Activated T-cell treated with anti-CD3 and anti-CD28 coated beads for 24 hours (primary cell): ENCODE data around the gene PSMB10.
"Not testable (repeated sequence)": the region's sequence is repeated elsewhere in the genome, so short reads cannot be mapped to it uniquely, and the experiment has no call there.

ENCODE experiments used
- DNase-seq: peaks from one replicate; pipeline ENCODE4 v3.0.0-alpha.2; 2020; ENCODE audit warnings: low read depth

The PSMB10 gene

GRCh38 chr16:67924140-67924906, 12.3 kb downstream of the PSMB10 start:
- DNase-seq: no peak

DNA sequence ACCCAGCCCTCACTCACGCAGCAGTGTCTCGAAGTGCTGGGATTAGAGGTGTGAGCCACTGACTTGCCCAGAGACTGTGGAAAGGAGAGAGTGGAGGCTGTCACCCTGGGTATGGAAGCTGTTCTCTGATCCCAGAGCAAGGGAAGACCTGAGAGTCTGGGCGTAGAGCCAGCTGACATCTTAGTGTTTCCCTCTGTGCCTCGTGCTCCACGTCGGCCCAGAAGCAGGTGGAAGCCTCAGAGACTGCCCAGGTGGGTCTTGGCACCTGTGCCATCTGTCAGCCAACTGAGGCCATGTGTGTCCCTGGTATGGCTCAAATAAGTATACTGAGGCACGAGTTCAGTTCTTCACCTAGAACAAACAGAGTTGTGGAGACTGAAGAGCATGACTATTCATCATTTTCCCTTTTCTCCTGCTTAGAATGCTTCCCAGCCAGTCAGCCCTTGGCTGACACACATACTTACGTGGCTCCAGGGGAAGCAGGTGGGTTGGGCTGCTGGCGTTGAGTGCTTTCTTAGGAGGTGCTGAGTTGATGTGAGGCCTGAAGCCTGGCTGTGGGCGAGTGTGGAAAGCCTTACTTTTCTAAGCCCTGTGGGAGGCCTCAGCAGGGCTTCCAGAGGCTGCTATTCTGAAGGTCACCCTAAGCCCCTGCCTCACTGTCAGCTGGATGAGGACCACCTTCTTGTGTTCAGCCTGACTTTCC, 13.1 kb downstream of the PSMB10 start:
- no peak for DNase-seq

GRCh38 chr16:67922740-67923139, 13.9 kb downstream of the PSMB10 start:
- DNase-seq: no peak

GRCh38 chr16:67922221-67922620, 14.4 kb downstream of the PSMB10 start:
- DNase-seq: no peak

DNA sequence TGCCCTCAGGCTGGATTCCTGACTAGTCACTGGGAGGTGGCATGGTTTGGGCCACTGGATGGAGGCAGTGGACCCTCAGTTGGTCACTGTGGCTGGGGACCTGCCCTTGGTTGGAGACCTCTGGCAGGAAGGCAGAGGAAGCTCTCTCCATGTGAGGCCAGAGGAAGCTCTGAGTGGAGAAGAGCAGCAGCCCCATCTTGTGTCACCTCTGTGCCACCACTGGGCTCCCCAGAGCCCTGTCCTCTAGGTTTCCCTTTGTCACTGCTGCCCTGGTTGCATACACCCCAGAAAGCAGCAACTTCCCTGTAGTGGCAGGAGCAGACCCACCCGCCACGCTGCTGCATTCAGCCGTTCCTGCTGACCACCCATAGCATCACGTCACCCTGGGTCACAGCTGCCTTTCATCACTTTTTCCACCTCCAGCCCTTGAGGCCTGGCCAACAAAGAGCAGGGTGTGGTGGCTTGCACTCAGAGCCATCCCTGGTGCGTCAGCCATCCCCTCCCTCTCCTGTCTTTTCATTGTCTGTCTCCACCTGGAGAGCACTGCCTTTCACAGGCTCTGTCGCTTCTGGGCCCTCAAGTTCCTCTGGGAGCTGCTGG, 16.9 kb downstream of the PSMB10 start:
- no peak for DNase-seq

DNA sequence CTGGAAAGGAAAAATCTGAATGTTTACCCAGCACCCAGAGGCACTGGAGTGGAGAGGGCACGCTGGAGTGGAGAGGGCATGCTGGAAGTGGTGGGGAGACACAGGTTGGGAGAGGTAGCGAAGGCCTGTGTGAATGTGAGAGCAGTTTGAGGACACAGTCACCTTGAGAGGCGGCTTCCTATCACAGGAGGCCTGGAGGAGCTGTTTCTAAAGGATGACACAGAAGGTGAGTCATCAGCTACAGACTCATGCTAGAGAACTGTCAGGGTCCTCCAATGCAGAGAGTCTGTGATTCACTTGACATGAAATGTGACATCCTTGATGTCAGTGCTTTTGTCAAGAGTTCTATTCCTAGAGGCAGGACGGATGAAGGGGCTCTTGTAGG, 18.8 kb downstream of the PSMB10 start:
- peak; percentile 46 for DNase-seq

- DNase-seq: no peak
Observed at GRCh38 chr16:67917140-67917851, 19.4 kb downstream of the PSMB10 start.

GRCh38 chr16:67915831-67916723, 20.6 kb downstream of the PSMB10 start:
- DNase-seq: no peak

DNA sequence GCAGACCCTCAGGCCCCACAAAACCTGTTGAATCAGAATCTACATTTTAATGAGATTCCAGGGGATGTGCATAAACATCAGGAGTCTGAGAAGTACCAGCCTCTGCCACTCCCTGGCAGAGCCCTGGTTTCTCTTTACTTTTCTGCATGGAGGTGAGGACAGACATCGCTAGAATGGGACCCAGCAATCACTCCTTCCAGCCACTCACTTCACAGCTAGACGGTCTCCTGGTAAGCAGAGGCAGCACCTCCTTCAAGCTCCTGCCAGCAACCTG, 21.2 kb downstream of the PSMB10 start:
- not testable (repeated sequence) for DNase-seq

- no peak for DNase-seq
Observed at GRCh38 chr16:67914758-67915495, 21.7 kb downstream of the PSMB10 start.

GRCh38 chr16:67910158-67910557, 26.5 kb downstream of the PSMB10 start:
- no peak for DNase-seq

- DNase-seq: no peak
Observed at GRCh38 chr16:67909056-67909742, 27.5 kb downstream of the PSMB10 start.

- no peak for DNase-seq
Observed at GRCh38 chr16:67907397-67908180, 29.1 kb downstream of the PSMB10 start.

DNA sequence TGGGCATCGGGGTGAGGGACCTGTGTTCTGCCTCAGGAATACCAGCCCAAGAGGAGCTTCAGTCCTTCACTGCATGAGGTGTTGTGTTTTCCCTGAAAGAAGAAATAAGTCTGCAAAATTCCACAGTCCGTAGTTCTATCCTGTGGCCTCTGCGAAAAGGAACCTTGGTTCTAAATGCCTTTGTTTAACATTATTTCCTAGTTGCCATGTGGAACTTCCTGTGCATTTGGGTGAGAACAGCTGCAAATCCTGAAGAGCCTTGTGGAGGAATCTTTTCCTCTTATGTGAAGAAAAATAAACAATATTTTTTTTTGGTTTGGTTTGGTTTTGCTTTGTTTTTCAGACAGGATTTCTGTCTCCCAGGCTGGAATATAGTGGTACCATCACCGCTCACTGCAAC, 33.8 kb downstream of the PSMB10 start:
- DNase-seq: no peak

DNA sequence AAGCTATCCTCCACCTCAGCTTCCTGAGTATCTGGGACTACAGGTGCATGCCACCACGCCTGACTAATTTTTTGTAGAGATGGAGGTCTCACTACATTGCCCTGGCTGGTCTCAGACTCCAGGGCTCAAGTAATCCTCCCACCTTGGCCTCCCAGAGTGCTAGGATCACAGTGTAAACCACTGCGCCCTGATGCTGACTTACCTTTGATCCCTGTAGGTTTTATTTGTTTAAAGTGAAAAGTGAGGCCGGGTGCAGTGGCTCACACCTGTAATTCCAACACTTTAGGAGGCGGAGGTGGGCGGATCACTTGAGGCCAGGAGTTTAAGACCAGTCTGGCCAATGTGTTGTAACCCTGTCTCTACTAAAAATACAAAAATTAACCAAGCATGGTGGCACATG, 34.9 kb downstream of the PSMB10 start:
- DNase-seq: no peak

- DNase-seq: no peak
Observed at GRCh38 chr16:67897231-67897630, 39.4 kb downstream of the PSMB10 start.

DNA sequence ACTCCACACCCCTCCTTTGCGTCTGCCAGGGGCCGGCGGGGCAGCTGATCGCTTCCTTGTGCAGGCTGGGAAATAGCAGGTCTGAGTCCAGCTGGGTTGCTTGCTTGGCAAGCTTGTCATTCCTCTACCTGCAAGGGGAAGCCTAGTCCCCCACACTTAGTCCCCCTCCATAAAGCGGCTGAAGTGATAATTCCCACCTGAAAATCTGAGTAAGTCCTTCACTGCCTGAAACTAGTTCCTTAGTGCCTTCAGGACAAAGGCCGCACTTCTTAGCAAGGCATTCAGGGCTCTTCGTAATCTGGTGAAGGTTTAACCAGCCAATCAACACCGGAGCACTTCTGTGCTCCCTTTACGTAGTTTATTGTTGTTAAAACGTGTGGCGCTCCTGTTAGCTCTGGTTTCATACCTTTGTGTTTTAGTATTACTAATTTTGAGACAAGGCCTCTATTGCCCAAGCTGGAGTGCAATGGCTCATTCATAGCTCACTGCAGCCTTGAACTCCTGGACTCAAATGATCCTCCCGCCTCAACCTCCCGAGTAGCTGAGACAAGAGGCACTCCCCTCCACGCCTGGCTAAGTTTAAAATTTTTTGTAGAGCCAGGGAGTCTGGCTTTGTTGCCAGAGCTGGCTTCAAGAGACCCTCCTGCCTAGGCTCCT, 42.8 kb downstream of the PSMB10 start:
- DNase-seq: no peak

DNA sequence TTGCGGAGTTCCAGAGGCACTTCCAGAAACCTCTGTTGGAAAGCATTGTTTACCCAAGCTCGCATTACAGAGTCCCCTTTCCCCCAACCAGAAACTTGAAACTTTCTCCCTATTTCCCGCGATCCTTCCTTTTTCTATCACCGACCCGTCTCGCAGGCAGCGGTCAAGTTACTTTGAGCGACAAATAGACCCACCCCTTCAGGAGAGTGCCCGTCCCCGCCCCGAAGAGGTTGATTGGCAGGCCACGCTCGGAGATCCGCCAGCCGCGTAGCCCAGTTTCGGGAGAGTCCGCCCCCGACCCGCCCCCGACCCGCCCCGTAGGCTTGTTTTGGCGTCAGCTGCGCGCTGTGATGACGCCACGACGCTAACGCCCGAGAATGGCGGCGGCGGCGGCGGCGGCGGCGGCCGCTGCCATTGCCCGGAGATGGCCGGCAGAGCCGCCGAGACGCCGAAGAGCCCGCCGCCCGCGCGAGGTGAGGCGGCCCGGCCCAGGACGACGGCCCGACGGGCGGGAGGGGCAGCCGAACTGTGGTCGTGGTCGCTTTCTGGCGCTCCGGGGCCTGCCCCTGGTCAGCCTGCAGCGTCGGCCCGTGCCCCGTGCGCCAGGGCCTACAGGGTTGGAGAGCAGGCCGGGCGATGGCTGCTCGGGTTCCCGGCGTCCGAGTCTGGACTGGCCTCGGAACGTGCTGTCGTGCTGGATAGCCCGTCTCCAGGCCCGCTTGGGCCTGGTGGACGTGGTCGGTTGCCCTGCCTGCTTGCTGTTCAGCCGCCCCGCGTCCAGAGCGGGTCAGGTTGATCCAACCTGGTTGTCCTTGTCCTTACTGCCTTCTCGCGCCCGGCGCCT, 43.5 kb downstream of the PSMB10 start, which contains the start of gene PSKH1:
PSKH1 (plus strand) TSS at position 356 of the 844 bp plus-strand sequence. CDS start 15,496 bp downstream, outside the sequence.
- peak; percentile 91 for DNase-seq
